Breast epithelium (tissue), 4 donors: ENCODE data around the gene PPP1R1C. TPM values are rescaled to one million over a fixed set of nuclear protein-coding genes. Genes with fewer than 3 reads are reported as not detected.

Experiments
- DNase-seq, 2 donors: peaks; one replicate each; pipeline ENCODE4 v3.0.0-alpha.2; 2019; ENCODE audit warnings: low spot score in 2 of 2
- H3K27ac ChIP-seq, 2 donors: fragments of 200-600 bp; sonication (generic) in 1 of 2; one replicate each; pipeline ENCODE4 v1.5.1; 2016 to 2019; ENCODE audit warnings: mild to moderate bottlenecking in 1 of 2
- H3K27me3 ChIP-seq, 2 donors: fragments of 200-600 bp; sonication (generic) in 1 of 2; one replicate each; pipeline versions ENCODE4 v1.5.1 to v1.6.0; 2017 to 2019; ENCODE audit warnings: control low read depth in 1 of 2, mild to moderate bottlenecking in 1 of 2
- H3K36me3 ChIP-seq: fragments of 200-600 bp; one replicate; pipeline ENCODE4 v1.5.1; 2019
- H3K4me1 ChIP-seq, 2 donors: fragments of 200-600 bp; sonication (generic); one replicate each; pipeline ENCODE4 v1.5.1; 2016 to 2019; ENCODE audit warnings: control low read depth in 1 of 2
- H3K4me3 ChIP-seq, 3 donors: fragments of 200-600 bp; sonication (generic); 1 replicate in 2 of 3; 2 replicates in 1 of 3; pipeline ENCODE4 v1.5.1; 2016 to 2019; ENCODE audit warnings: mild to moderate bottlenecking in 3 of 3, moderate library complexity in 2 of 3
- H3K9me3 ChIP-seq, 2 donors: fragments of 200-600 bp; sonication (generic) in 1 of 2; one replicate each; pipeline ENCODE4 v1.5.1; 2016 to 2019; ENCODE audit warnings: control low read depth in 1 of 2
- CTCF ChIP-seq, 3 donors: fragments of 450-650 bp; IDR thresholded peaks; one replicate each; pipeline ENCODE4 v1.5.1; 2016 to 2017; ENCODE audit warnings: antibody characterized with exemption in 3 of 3, mild to moderate bottlenecking in 3 of 3, moderate library complexity in 3 of 3
- POLR2A ChIP-seq: fragments of 450-650 bp; IDR thresholded peaks from one replicate; pipeline ENCODE4 v1.6.1; 2016; ENCODE audit warnings: antibody characterized with exemption, mild to moderate bottlenecking, moderate library complexity
- POLR2AphosphoS5 ChIP-seq, 3 donors: sonication (generic); formaldehyde crosslinking; IDR thresholded peaks; one replicate each; pipeline ENCODE4 v1.6.1; 2017; ENCODE audit warnings: antibody characterized with exemption in 3 of 3
- intact Hi-C: fragments of 100-400 bp; cut with DNase I; formaldehyde crosslinking; loops from one replicate; pipeline ENCODE4 v1.15.1; 2023; ENCODE audit warnings: low total_unique reads
- total RNA-seq, 3 donors: library from RNA; depleted of rRNA; stranded (reverse); fragments of >200 nt; gene quantifications; one replicate each; pipeline ENCODE4 v1.1.0, GENCODE V29; 2016

Gene PPP1R1C
- total RNA-seq, 3 donors from 2014 or later: 0.59 to 4.2 TPM; not detected in 1

DNA sequence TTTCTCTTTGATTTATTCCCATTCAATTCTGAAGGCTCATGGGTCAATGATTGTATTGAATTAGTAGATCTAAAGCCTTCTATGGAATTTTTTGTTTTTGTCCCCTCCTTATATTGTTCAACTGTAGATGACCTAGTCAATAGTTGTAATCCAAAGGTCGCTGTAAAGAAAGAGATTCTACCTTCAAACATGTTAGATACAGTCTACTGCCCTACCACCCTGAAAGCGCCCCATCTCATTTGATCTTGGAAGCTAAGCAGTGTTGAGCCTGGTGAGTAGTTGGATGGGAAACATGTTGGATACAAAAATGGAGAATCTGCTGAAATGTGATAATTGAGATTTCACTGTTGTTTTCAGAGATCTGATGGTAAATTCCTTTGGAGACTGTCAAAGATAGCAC lies 63.0 kb downstream of the PPP1R1C start:
- DNase-seq: no peak
- Histone ChIP-seq H3K4me3 (no peak overlapping the region), H3K9me3 (no peaks in the 10 kb centered on the region), H3K4me1 (no peaks in the 10 kb centered on the region), H3K27ac (no peak overlapping the region), H3K36me3 (no peaks in the 10 kb centered on the region), H3K27me3 (no peaks in the 10 kb centered on the region)
- TF ChIP-seq CTCF (IDR thresholded peaks at IDR 0.05) (no peak), POLR2AphosphoS5 (IDR thresholded peaks at IDR 0.05) (no peak), POLR2A (no peak)
- intact Hi-C loops: no loop called here

DNA sequence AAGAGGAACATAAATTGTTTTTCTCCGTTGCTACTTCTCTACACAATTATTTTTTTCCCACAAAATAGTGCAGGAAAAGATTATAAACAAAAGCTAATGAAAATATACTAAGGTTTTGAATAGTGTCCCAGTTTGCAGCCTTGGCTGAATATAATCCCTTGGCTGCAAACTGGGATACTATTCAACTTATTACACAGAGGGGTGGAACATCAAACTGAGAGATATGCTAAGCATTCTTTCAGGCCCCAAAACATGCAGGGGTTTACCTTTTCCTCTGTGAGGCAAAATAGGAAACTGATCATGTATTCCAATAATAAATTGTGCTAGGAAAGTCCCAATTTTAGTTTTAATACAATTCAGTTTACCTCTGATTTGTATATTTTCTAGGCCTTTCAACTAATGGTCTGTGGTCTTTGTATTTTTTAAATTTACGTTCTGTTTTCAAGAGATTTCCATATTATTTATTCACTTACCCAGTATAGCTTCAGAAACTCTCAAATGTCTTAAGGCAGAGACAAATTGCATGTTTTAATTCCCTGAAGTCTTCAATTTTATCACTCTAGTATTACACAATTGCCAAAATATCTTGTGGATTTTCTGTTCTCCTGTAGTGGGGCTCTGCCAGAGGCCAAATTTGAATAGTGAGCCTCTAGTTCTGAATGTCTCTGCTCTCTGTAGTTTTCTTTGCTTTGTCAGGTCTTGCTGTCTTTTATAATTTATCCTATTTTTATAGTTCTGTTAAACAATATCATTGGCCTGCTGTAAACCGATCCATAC lies 63.9 kb downstream of the PPP1R1C start:
- Histone ChIP-seq H3K9me3 (no peaks in the 10 kb centered on the region), H3K27ac (no peak overlapping the region), H3K4me3 (no peak overlapping the region), H3K27me3 (no peaks in the 10 kb centered on the region), H3K36me3 (no peaks in the 10 kb centered on the region), H3K4me1 (no peaks in the 10 kb centered on the region)
- intact Hi-C loops: no loop called here
- DNase-seq: no peak
- TF ChIP-seq CTCF (IDR thresholded peaks at IDR 0.05) (no peak), POLR2AphosphoS5 (IDR thresholded peaks at IDR 0.05) (no peak), POLR2A (no peak)

- no peak overlapping the region for H3K4me3 ChIP-seq
- DNase-seq: no peak
- TF ChIP-seq POLR2A (no peak), POLR2AphosphoS5 (IDR thresholded peaks at IDR 0.05) (no peak), CTCF (IDR thresholded peaks at IDR 0.05) (no peak)
- H3K27me3 ChIP-seq: no peaks in the 10 kb centered on the region
- H3K9me3 ChIP-seq: no peaks in the 10 kb centered on the region
- H3K36me3 ChIP-seq: no peaks in the 10 kb centered on the region
- H3K4me1 ChIP-seq: no peaks in the 10 kb centered on the region
- H3K27ac ChIP-seq: no peak overlapping the region
- intact Hi-C loops: no loop called here
Measured at GRCh38 chr2:182050333-182051135, 64.9 kb downstream of the PPP1R1C start.

DNA sequence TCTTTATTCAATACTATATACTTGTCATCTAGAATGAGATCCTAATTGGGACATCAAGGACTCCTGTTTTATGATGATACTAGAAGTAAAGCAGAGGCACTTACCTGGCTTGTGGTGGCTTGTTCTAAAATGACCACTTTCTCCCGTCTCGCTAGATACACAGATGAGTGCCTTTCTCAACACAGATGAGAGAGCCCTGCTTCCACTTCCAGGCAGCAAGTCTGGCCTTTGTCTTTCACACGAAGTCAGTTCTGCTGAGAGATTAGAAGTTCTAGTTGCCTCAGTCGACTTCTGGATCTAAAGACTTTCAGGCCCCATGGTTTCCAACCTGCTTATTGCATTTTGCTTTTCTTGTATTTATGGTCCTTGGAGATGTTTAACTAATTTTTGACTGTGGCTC lies 70.3 kb downstream of the PPP1R1C start:
- no peaks in the 10 kb centered on the region for H3K36me3 ChIP-seq
- no peaks in the 10 kb centered on the region for H3K9me3 ChIP-seq
- intact Hi-C loops: no loop called here
- no peak for DNase-seq
- no peak overlapping the region for H3K4me3 ChIP-seq
- H3K4me1 ChIP-seq: no peaks in the 10 kb centered on the region
- no peaks in the 10 kb centered on the region for H3K27me3 ChIP-seq
- no peak for TF ChIP-seq CTCF (IDR thresholded peaks at IDR 0.05)
- TF ChIP-seq POLR2AphosphoS5 (IDR thresholded peaks at IDR 0.05): no peak
- no peak for TF ChIP-seq POLR2A
- no peak overlapping the region for H3K27ac ChIP-seq

DNA sequence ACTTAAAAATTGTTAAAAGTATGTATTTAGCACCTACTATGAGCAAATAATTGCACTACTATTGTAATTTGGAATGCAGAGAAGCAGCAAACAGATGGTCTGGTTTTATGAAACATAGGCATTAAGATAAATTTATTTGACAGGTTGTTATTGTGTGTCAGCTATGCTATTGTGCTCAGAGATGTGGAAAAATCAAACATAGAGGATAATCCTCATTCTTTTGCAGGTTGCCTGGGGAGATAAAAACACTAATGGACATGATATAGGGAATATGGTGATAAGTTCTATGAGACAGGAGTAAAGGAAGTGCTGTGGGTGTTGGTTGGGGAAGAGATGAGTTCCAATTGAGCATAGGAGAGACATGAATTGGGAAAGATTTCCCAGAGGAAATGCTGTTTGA lies 71.3 kb downstream of the PPP1R1C start:
- DNase-seq: no peak
- intact Hi-C loops: no loop called here
- TF ChIP-seq POLR2A (no peak), POLR2AphosphoS5 (IDR thresholded peaks at IDR 0.05) (no peak), CTCF (IDR thresholded peaks at IDR 0.05) (no peak)

More for the DNA sequence above, 71.3 kb downstream of the PPP1R1C start:
- H3K27me3 ChIP-seq: no peaks in the 10 kb centered on the region
- no peaks in the 10 kb centered on the region for H3K9me3 ChIP-seq
- no peaks in the 10 kb centered on the region for H3K36me3 ChIP-seq
- no peaks in the 10 kb centered on the region for H3K4me1 ChIP-seq
- no peak overlapping the region for H3K27ac ChIP-seq
- no peak overlapping the region for H3K4me3 ChIP-seq
